NOMO-1 (cell line): ENCODE data around the gene ACOT6.
A peak's percentile ranks its signal among the peaks of the same experiment; 100 is the strongest.
"Not testable (repeated sequence)": the region's sequence is repeated elsewhere in the genome, so short reads cannot be mapped to it uniquely, and the experiment has no call there.

Experiments
- DNase-seq, 2 experiments: peaks; one replicate each; lab custom pipeline; 2025; ENCODE audit not compliant: unreplicated experiment in 2 of 2; lab: John Stamatoyannopoulos, UW

The ACOT6 gene

GRCh38 chr14:73612339-73613045 is at the start of gene ACOT6:
ACOT6 (plus strand) TSS chr14:73612517; CDS start chr14:73612572, 55 bp downstream.
- DNase-seq = peak; percentile 70 to 75

GRCh38 chr14:73562696-73563095 is 49.6 kb upstream of the ACOT6 start:
- not testable (repeated sequence) for DNase-seq

GRCh38 chr14:73566431-73566830 is 45.9 kb upstream of the ACOT6 start:
- not testable (repeated sequence) for DNase-seq

- DNase-seq = not testable (repeated sequence)
Measured at GRCh38 chr14:73566935-73567334, 45.4 kb upstream of the ACOT6 start.

DNA sequence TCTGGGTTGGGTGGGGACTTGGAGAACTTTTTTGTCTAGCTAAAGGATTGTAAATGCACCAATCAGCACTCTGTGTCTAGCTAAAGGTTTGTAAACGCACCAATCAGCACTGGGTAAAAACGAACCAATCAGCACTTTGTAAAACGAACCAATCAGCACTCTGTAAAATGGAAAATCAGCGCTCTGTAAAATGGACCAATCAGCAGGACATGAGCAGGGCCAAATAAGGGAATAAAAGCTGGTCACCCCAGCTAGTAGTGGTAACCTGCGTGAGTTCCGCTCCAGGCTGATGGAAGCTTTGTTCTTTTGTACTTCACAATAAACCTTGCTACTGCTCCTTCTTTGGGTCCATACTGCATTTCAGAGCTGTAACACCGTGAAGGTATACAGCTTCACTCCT is 45.0 kb upstream of the ACOT6 start:
- no peak for DNase-seq

DNA sequence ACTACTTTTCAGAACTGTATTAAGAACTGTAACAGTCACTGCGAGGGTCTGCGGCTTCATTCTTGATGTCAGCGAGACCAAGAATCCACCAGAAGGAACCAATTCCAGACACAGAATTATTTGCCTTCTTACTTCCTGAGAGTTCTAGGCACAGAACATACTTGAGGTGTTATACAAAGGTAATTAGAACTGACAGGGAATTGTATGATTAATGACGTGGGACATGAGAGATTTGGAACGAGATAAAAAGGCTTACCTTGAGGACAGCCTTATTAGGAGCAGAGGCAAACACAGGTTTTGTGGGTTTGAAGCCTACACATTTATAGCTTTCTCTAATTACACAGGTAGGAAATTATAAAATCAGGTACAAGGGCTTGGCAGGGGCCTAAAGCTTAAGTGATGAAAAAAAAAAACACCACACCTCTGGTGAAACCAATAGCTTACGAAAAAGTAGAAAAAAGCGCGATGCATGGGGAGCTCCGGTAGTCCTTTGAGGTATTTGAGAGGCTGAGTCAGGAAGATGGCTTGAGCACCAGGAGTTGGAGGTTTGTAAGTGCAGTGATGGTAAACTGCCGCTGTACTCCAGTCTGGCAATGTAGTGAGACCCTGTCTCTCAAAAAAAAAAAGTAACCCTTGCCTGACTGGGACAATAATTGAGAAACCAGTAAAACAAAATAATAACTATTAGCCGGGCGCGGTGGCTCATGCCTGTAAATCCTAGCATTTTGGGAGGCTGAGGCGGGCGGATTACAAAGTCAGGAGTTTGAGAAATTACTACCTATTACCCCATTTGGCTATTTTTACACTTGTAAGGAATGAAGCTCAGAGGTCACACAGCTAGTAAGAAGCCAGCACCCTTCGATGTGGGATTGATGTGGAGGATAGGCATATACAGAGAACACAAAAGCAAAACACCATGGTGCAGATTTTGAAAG is 44.1 kb upstream of the ACOT6 start:
- DNase-seq = no peak

DNA sequence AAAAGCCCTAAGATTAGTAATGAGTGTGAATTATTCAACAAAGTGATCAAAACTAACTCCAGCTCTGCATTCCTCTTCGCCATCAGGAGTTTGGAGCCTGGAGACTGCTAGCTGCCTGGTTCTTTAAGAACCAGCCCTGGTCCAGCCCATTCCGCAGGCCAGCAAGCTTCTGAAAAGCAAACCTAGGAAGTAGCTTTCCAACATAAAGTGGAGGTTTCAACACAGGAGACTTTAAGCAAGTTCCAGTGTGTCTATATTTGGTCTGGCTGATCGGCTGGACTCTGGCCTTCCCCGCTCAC is 43.5 kb upstream of the ACOT6 start:
- not testable (repeated sequence) for DNase-seq

- DNase-seq = peak; percentile 85 to 87
Measured at GRCh38 chr14:73569185-73569958, 42.9 kb upstream of the ACOT6 start, which contains the start of gene ACOT2. ACOT2 (plus strand) TSS chr14:73569213; CDS start chr14:73569241, 28 bp downstream.

DNA sequence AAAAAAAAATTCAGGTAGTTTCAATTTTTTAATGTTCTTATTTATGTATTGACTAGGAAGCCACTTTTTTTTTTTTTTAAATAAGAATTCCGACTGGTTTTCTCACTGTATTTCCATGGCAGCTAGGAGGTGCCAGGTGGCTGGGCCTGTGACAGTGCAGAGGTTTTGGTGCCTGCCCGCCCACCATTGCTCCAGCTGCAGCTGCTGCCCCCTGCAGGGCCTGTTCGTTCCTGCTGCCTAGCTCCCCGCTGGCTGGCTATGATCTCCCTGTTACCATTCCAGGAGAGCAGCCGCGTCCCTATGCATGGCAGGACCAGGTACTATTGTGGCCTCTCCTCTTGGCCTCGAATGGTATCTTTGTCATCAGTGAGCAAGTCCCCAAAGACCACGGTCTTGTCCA is 41.4 kb upstream of the ACOT6 start:
- DNase-seq = peak in 1 of 2 experiments; percentile 4

- DNase-seq = not testable (repeated sequence)
Measured at GRCh38 chr14:73573034-73573433, 39.3 kb upstream of the ACOT6 start.

- DNase-seq = not testable (repeated sequence)
Measured at GRCh38 chr14:73573740-73574139, 38.6 kb upstream of the ACOT6 start.

GRCh38 chr14:73574251-73574650 is 38.1 kb upstream of the ACOT6 start:
- DNase-seq = not testable (repeated sequence)

GRCh38 chr14:73576391-73576790 is 35.9 kb upstream of the ACOT6 start:
- DNase-seq = no peak

DNA sequence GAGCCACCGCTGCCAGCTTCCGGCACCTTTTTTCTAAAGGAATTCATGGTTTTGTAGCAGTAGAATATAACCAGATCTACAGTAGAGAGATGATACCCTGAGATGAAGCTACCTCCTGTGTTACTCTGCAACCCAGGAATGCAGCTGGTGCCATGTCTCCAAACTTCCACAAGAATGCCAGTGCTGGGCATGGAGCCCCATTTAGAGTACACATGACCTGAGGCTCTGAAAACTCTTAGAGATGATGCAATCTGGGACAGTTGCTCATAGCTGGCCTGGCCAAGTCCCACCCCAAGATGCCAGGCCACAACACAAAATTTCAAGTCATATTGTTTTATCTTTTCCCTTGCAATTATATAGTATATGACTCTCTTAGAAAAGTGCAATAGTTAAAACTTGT is 35.1 kb upstream of the ACOT6 start:
- not testable (repeated sequence) for DNase-seq

- DNase-seq = not testable (repeated sequence)
Measured at GRCh38 chr14:73582102-73582979, 30.0 kb upstream of the ACOT6 start.

DNA sequence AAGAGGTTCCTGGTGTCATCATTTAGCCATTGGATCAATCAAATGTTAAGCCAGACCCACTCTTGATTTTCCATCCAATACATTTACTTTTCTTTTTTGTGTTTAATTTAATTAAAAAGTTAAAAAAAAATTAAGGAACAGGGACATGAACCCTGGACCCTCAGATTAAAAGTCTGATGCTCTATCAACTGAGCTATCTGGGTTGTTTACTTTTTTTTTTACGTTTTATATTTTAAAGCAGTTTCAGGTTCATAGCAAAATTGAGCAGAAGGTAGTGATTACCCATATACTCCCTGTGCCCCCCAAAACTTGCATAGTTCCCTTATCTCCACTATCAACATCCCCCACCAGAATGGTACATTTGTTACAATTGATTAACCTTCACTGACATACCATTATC is 23.6 kb upstream of the ACOT6 start:
- no peak for DNase-seq

GRCh38 chr14:73589116-73589515 is 23.2 kb upstream of the ACOT6 start:
- DNase-seq = no peak

DNA sequence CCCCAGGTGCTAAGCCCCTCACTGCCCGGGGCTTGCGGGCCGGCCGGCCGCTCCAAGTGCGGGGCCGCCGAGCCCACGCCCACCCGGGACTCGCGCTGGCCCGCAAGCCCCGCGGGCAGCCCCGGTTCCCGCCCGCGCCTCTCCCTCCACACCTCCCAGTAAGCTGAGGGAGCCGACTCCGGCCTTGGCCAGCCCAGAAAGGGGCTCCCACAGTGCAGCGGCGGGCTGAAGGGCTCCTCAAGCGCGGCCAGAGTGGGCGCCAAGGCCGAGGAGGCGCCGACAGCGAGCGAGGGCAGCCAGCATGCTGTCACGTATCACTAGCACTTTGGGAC is 21.7 kb upstream of the ACOT6 start:
- DNase-seq = not testable (repeated sequence)

DNA sequence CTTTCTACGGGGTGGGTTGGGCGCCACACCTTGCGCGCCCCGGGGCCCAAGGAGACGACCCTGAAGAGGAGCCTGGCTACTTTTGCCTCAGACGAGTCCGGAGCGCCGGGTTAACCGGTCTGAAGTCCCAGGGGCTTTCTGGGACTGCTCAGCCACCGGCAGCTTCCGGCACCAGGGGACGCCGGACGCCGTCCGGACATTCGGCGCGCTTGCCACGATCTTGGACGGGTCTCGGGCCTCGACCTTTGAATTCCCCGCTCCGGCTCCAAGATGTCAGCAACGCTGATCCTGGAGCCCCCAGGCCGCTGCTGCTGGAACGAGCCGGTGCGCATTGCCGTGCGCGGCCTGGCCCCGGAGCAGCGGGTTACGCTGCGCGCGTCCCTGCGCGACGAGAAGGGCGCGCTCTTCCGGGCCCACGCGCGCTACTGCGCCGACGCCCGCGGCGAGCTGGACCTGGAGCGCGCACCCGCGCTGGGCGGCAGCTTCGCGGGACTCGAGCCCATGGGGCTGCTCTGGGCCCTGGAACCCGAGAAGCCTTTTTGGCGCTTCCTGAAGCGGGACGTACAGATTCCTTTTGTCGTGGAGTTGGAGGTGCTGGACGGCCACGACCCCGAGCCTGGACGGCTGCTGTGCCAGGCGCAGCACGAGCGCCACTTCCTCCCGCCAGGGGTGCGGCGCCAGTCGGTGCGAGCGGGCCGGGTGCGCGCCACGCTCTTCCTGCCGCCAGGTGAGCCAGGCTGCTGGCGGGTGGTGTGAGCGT is 20.4 kb upstream of the ACOT6 start, which contains the start of gene ACOT4:
TSS of gene ACOT4 (plus strand) at position 184 of the 760 bp plus-strand sequence. CDS start at position 271, 87 bp downstream.
- DNase-seq = peak; percentile 46 to 59
